GM18519 (cell line): ENCODE measurements around the gene MATN1.

Source experiments
- ATAC-seq: cut with Tn5 transposase; IDR thresholded peaks from one replicate; pipeline ENCODE4 v1.9.1; 2021; ENCODE audit warnings: mild to moderate bottlenecking, moderate library complexity; ENCODE audit not compliant: unreplicated experiment, low FRiP score

MATN1 gene

GRCh38 chr1:30720271-30721223 is 2.8 kb downstream of the MATN1 start:
- no peak for ATAC-seq

GRCh38 chr1:30719406-30720270 is 3.7 kb downstream of the MATN1 start:
- no peak for ATAC-seq

DNA sequence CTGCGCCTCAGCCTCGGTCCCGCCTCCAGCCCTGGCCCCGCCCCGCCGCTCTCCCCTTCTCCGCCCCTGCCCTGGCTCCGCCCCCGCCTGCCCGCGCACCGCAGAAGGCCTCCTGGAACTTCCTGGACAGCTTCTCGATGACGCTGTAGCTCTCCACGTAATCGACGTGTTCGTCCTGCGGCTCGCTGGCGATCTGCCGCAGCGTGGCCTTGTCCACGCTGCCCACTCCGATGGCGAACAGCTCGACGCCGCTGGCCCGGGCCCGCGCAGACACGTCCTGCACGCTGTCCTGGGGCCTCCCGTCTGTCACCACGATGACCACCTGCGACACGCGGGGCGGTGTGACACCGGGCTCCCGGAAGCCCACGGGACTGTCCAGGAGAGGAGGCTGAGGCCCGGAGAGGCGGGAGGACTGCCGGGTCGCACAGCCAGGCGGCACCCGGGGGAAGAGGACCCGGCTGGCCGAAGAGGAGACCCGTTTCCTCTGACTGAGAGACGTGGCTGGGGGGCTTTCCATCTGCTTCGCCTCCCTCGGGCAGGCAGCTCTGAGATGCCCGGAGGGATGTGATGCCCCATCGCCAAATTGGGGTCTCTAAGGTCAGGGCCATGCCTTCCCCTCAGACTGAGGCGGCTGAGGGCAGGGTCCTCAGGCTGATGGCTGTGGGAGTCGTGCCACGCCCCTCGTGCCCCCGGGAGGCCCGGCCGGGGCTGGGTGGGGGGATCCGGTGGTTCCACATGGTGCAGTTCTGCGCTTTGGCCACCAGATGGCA is 4.6 kb downstream of the MATN1 start:
- peak; percentile 32 for ATAC-seq

- peak; percentile 49 for ATAC-seq
These were observed 5.2 kb downstream of the MATN1 start for GRCh38 chr1:30718091-30718635.

DNA sequence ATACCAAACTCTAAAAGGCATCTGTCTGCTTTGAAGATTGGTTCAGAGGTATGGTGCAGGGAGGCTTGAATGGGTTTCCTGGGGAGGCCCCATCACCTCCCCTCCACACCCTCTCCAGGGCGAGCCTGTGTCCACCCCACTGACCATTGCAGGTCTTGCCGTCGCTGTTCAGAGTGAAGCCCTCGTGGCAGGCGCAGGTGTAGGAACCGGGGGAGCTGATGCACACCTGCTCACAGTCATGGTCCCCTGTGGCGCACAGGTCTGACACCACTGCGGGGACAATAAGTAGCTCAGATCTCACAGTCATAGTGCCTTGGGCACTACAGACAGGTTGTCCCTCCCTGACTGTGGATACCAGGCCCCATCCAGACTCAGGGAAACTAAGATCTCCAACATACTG is 6.7 kb downstream of the MATN1 start:
- no peak for ATAC-seq

- no peak for ATAC-seq
These were observed 7.5 kb downstream of the MATN1 start for GRCh38 chr1:30715886-30716285.

DNA sequence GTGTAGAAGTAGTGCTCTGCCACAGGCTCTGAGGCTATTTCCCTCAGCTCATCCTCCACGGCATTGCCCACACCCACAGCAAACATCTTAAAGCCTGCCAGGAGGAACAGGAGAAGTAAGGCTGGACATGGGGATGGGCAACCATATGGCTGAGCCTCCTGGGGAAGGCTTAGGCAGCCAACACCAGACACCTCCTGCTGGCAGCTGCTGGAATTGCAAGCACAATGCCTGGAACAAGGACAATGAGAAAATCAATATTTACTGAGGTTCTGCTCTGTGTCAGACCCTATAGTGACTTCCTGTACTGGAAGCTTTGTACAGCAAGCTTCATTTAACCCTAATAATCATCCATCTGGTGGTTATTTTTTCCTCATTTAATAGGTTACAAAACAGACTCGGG is 8.2 kb downstream of the MATN1 start:
- no peak for ATAC-seq

- no peak for ATAC-seq
These were observed 8.8 kb downstream of the MATN1 start for GRCh38 chr1:30714536-30715090.

DNA sequence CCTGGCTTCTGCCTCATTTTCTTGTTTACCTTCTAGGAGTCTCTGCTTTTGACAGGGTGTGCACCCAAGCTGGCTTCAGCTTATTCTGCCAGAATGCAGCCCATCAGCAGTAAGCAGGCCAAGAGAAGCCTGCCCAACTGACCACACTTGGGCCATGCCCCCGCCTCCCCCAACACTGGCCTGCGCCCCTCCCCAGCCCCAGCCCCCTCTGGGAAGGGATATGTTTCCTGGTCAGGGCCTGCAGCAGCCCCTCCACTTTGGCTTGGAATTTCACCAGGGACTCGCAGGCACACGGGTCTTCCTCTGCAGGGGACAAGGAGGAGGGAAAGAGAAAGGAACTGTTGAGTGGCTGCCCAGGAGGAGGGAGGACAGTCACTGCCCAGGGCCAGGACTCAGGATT is 9.4 kb downstream of the MATN1 start:
- no peak for ATAC-seq

DNA sequence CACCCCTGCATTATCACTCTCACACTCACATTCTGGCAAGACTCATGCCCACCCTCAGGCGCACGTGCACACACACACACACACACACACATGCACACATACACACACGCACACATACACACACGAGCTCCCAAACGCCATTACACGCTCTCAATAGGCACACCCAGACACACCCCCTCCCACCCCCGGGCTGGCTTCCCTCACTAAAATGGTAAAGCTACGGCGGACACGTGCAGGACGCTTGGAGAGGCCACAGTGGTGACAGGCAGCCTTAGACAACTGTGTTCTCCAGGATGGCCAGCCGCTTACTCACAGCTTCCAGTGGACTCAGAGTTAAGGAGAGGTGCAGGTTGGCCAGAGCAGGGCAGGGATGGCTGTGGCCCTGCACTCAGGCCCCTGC is 10.1 kb downstream of the MATN1 start:
- ATAC-seq: no peak

DNA sequence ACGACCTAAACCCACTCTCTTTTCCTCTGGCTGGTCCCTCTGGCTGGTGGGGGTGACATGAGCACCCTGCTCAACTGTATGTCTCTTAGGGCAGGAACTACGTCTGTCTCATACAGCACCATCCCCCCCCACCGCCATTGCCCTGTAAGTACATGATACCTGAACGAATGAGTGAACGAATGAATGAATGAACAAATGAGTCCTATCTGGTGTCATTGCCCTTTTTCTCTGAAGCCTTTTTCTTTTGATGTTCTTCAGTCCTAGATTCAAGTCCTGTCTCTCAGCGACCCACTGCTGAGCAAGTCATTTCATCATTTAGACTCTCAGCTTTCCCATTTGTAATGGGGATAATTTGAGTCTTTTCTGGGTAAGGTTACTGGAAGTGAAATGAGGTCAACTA is 10.8 kb downstream of the MATN1 start:
- ATAC-seq: no peak

- ATAC-seq: no peak
These were observed 13.0 kb downstream of the MATN1 start for GRCh38 chr1:30710407-30710806.

- ATAC-seq: no peak
These were observed 15.0 kb downstream of the MATN1 start for GRCh38 chr1:30708361-30708728.

DNA sequence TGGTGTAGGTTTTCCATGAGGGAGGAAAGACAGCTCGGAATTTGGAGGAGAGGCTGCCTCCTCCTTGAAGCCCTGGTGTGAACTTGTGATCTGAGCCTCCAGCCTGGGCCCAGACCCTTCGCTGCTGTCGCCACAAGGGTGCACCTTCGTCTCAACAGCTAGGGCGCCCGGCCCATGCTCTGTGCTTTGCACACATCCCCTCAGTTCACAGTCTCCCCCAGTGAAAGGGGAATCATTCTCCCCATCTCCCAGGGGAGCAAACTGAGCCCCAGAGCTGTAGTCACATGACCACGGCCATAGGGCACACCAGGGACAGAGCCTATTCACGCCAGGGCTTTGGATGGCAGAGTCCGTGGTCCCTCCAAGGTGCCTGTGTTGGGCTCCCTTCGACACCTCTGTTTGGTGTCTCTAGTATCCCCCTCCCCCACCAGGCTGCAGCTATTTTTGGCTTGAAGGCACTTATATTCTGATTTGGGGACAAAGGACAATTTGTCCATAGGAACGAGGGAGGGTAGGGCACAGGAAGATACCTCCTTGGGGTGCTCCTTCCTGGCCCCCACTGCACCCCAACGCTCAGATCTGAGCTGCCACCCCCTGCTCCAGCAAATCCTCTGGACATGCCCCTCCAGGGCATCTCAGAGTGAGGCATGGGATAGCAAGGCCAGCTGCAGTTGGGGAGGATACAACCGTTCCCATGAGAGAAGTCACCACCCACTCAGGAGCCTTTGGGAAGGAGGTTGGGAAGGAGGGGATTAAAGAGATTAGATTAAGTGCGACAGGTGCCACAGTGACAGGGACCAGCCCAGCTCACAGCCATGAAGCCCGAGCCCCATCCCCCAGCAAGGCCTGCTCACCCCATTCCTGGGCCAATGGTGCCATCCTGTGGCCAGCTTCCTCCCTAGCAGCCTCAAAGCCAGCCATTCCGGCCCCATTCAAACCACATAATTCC is 15.7 kb downstream of the MATN1 start:
- no peak for ATAC-seq

DNA sequence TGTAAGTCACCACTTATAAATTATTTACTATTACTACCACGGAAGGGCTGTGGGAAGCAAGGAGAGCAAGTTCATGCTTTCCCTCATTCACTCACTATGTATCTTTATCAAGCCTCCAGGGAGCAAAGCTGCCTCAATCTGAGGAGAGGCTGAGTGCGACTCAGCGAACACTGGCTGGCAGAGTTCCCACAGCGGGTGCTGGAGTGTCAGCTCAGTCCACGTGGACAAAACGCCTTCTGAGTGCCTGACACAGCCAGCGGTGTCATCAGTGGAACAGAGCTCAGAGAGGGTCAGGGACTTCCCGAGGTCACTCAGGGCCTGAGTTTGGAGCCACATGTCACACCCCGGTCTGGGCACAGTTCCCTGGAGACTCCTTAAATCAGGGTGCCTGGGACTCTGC is 16.9 kb downstream of the MATN1 start:
- ATAC-seq: no peak

- ATAC-seq: no peak
These were observed 17.7 kb downstream of the MATN1 start for GRCh38 chr1:30705698-30706097.

GRCh38 chr1:30704765-30705509 is 18.4 kb downstream of the MATN1 start:
- ATAC-seq: no peak

DNA sequence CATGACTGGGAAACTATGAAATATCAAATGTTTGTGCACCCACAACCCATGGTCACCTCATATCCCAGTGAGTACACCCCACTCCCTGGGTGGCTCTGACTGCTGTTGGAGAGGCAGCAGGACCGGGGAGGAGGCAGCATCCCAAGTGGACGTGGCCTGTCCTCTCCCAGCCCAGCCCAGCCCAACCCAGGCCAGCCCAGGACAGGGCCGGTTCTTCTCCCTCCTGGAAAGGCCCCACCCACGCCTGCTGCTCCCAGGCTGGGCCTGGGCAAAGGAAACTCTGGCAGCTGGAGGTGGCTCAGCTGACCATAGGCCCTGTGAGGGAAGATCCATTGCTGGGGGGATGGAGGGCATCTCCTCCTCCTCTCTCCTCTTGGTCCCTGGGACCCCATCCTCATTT is 19.1 kb downstream of the MATN1 start:
- ATAC-seq: no peak
